DLD1 (cell line): ENCODE measurements around the gene GPX4.

Source experiments
- in situ Hi-C: cut with HindIII; loops from 2 replicates; pipeline ENCODE4 v1.10.0; 2017; ENCODE audit warnings: low sequenced_read_pairs

The GPX4 gene, protein sequence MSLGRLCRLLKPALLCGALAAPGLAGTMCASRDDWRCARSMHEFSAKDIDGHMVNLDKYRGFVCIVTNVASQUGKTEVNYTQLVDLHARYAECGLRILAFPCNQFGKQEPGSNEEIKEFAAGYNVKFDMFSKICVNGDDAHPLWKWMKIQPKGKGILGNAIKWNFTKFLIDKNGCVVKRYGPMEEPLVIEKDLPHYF

GRCh38 chr19:1103708-1104310 lies at the start of gene GPX4:
TSS of gene GPX4 (plus strand) at chr19:1103994. CDS start at chr19:1104044, 50 bp downstream.
- in situ Hi-C loops = no loop called here

DNA sequence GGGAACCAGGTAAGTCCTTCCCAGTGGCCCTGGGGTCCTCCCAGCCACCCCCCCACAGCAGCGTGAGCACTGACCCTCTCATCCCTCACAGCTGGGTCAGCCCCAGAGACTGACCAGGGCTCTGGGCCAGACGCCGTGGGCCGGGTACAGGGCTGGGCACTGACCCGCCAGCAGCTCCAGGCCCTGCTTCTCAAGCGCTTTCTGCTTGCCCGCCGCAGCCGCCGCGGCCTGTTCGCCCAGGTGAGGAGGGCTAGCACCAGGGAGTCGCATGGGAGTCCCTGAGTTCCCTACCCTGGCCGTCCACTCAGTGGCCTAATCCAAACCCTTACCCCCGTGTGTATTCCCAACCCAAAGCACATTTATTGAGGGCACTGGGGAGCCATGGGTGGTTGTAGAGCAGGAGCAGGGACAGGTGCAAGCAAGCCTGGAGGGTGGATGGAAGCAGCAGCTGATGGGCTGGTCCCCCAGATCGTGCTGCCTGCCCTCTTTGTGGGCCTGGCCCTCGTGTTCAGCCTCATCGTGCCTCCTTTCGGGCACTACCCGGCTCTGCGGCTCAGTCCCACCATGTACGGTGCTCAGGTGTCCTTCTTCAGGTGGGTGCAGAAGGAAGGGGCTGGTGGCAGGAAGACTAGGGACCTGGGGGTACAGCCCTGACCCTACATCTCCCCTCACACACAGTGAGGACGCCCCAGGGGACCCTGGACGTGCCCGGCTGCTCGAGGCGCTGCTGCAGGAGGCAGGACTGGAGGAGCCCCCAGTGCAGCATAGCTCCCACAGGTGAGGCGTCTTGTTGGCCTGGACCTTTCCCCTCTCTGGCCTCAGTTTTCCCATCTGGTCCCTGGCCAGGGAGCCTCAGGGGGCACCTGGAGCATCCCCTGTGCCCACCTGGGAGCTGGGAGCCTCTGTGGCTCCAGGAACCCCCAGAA lies 49.4 kb upstream of the GPX4 start:
- in situ Hi-C loops = no loop called here

- in situ Hi-C loops = no loop called here
Observed at GRCh38 chr19:1055028-1055425, 48.8 kb upstream of the GPX4 start.

- in situ Hi-C loops = no loop called here
Observed at GRCh38 chr19:1055886-1056620, 47.7 kb upstream of the GPX4 start.

DNA sequence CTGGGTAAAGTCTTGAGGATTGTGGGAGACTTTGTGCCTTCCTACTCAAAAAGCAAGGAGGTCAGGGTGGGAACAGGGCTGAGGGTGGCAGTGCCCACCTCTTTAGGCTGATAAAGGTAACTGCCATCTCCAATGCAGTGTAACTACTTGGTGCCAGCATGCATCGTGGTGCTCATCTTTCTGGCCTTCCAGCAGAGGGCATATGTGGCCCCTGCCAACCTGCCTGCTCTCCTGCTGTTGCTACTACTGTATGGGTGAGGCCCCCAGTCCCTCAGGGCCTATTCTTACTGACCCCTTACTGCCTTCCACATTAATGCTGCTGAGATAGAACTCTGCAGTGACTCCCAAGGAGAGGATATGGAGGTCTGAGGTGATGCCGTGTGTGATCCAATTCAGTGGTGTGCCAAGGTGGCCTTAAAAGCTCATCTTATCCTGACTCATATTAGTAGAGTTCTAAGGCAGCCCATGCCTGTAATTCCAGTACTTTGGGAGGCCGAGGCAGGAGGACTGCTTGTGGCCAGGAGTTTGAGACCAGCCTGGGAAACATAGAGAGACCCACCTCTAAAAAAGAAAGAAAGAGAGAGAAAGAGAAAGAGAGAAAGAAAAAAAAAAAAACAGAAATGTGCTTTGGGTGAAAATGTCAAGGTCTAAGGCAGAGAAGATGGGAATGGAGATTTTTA lies 46.5 kb upstream of the GPX4 start:
- in situ Hi-C loops = no loop called here

DNA sequence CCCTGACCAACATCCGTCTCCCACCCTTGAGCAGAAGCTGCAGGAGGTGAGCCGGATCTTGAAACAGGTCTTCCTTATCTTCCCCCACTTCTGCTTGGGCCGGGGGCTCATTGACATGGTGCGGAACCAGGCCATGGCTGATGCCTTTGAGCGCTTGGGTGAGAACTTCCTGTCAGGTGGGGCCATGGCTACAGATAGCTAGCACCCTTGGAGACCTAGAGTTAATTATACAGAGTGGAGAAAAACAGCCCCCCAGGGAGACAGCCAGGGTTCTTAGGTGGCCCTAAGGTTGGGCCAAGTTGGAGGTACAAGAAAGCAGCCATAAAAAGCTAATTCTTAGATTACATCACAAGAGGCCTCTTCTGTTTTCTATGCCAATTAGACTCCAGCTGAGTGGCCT lies 45.7 kb upstream of the GPX4 start:
- in situ Hi-C loops = no loop called here

GRCh38 chr19:1060689-1061088 lies 43.1 kb upstream of the GPX4 start:
- in situ Hi-C loops = no loop called here

GRCh38 chr19:1061987-1062386 lies 41.8 kb upstream of the GPX4 start:
- in situ Hi-C loops = no loop called here

DNA sequence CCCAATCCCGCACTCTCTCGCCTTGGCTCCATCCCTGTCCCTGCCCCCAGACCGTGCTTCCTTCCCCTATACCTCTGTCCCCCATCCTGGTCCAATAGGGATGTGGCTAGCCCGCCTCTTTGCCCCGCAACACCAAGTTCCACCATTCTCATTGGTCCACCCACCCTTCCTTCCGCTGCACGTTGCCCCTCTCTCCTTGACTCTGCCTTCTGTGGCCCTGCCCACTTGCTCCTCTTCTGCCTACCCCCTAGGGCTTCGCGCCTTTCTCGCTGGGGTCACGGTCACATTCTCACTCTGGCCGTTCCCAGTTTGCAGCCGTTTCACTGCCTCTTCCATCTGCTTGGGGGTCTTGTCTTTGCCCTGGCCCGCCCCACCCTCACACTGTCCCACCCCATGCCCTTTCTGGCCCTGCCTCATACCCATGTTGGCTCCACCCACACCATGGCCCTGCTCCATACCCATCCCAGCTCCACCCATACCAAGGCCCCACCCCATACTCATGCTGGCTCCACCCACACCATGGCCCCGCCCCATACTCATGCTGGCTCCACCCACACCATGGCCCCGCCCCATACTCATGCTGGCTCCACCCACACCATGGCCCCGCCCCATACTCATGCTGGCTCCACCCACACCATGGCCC lies 41.3 kb upstream of the GPX4 start:
- in situ Hi-C loops = no loop called here

GRCh38 chr19:1063030-1063908 lies 40.5 kb upstream of the GPX4 start:
- in situ Hi-C loops = no loop called here

- in situ Hi-C loops = no loop called here
Observed at GRCh38 chr19:1063909-1064660, 39.7 kb upstream of the GPX4 start.

- in situ Hi-C loops = no loop called here
Observed at GRCh38 chr19:1064661-1065605, 38.9 kb upstream of the GPX4 start.

DNA sequence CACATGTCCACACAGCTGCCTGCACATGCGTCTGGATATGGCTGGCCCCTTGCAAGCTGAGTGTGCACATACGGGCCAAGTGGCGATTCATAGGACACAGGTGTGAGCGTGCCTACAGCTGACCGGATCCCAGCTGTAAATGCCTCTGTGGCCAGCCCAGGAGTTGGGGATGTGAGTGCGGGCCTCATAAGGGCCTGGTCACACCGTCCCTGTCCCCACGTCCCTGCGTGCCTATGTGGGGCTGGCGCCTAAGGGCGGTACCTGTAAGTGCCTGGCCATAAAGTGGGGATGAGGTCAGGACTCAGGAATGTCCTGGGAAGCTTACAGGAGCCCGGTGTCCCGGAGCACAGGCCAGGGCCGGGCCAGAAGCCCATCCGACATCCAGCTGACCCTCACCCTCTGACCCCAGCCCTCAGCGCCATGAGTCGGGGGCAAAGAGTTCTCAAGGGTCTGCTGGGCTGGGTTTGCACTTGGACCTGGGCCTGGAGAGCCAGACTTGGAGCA lies 38.1 kb upstream of the GPX4 start:
- in situ Hi-C loops = no loop called here

DNA sequence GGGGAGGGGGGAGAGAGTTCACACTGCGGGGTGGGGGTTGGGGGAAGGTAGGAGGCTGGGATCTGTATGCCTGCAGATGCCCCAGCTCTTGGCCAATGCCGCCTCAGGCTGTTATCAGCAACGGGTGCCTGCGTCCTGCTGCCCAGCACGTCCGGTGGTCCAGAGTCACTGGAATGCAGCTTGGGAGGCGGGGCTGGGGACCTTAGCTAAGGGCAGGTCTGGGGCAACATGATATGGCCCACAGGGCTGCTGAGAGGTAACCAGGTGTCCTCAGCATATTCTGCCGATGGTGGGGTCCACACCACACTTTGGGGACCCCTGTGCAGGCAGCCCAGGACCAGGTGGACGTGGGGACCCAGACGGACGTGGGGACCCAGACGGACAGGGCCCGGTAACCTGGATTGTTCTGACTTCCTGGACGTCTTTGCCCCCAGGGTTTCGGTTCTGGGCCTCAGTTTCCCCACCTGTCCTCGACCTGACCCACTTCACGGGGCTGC lies 37.5 kb upstream of the GPX4 start:
- in situ Hi-C loops = no loop called here

DNA sequence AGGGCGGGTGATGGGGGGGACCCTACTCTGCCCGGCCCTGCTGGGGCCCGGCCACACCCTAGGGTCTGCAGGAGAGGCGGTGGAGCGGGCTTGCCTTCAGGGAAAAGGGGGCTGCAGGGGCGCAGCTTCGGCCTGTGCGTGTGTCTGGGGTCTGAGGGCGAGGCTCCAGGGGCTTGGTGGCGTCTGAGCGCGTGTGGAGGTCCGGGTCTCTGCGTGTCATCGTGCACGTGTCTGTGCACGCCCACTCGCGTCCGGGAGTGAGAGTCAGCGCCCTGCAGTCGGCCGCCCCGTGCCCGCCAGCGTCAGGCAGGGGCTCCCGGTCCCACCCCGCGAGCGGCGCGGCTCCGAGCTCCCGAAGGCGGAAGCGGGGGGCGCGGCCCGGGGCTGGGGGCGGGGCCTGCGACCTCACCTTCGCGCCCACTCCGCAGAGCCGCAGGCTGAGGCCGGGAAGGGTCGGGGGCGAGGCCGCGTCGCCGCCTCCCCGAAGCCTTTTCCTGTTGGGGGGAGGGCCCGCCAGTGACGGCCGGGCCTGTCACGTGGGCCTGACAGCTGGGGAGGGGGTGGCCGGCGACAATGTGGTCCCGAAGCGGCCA lies 37.0 kb upstream of the GPX4 start, which contains the start of gene ARHGAP45:
Gene ARHGAP45 (plus strand): TSS at position 420 of the 593 bp plus-strand sequence. CDS start 239 bp downstream, outside the sequence.
- in situ Hi-C loops = no loop called here

- in situ Hi-C loops = no loop called here
Observed at GRCh38 chr19:1067341-1067957, 36.3 kb upstream of the GPX4 start.
